Stimulated activated CD8-positive, alpha-beta memory T cell treated with anti-CD3 and anti-CD28 coated beads, Interleukin-12 subunit alpha, Interleukin-12 subunit beta, amount 100 ng/mL, for 4 hours (primary cell): Measurements from ENCODE around the gene TRIML1.

Source experiments
- DNase-seq: peaks from one replicate; pipeline ENCODE4 v3.0.0-alpha.2; 2020; ENCODE audit warnings: low read depth

The TRIML1 gene

GRCh38 chr4:188139141-188139540 lies at the start of gene TRIML1:
TSS of gene TRIML1 (plus strand) at chr4:188139441. CDS start at chr4:188139559, 118 bp downstream.
- DNase-seq: no peak

GRCh38 chr4:188092824-188093223 lies 46.4 kb upstream of the TRIML1 start:
- no peak for DNase-seq

- DNase-seq: no peak
These were observed 32.8 kb upstream of the TRIML1 start for GRCh38 chr4:188106454-188106853.

- DNase-seq: no peak
These were observed 31.1 kb upstream of the TRIML1 start for GRCh38 chr4:188107931-188108843.

- DNase-seq: no peak
These were observed 30.0 kb upstream of the TRIML1 start, which contains the start of gene TRIML2 for GRCh38 chr4:188109157-188109755. TSS of gene TRIML2 (minus strand) at chr4:188109603. CDS start at chr4:188105368, 4,235 bp downstream.

- no peak for DNase-seq
These were observed 29.2 kb upstream of the TRIML1 start for GRCh38 chr4:188110036-188110435.

GRCh38 chr4:188110741-188111471 lies 28.3 kb upstream of the TRIML1 start:
- no peak for DNase-seq

- no peak for DNase-seq
These were observed 27.3 kb upstream of the TRIML1 start for GRCh38 chr4:188111955-188112354.

- no peak for DNase-seq
These were observed 26.1 kb upstream of the TRIML1 start for GRCh38 chr4:188113156-188113555.

- DNase-seq: no peak
These were observed 21.5 kb upstream of the TRIML1 start for GRCh38 chr4:188117631-188118324.

- DNase-seq: no peak
These were observed 17.7 kb upstream of the TRIML1 start for GRCh38 chr4:188121530-188121929.

- no peak for DNase-seq
These were observed 11.9 kb upstream of the TRIML1 start for GRCh38 chr4:188127214-188127874.

GRCh38 chr4:188130355-188130754 lies 8.9 kb upstream of the TRIML1 start:
- no peak for DNase-seq

- DNase-seq: no peak
These were observed 7.0 kb upstream of the TRIML1 start for GRCh38 chr4:188132232-188132631.

- no peak for DNase-seq
These were observed 1.0 kb upstream of the TRIML1 start for GRCh38 chr4:188138227-188138626.

GRCh38 chr4:188139671-188140070 lies 430 bp downstream of the TRIML1 start:
- DNase-seq: no peak

- no peak for DNase-seq
These were observed 4.5 kb downstream of the TRIML1 start for GRCh38 chr4:188143731-188144130.

GRCh38 chr4:188145601-188146000 lies 6.4 kb downstream of the TRIML1 start:
- no peak for DNase-seq

- DNase-seq: no peak
These were observed 7.4 kb downstream of the TRIML1 start for GRCh38 chr4:188146618-188147017.

- no peak for DNase-seq
These were observed 7.9 kb downstream of the TRIML1 start for GRCh38 chr4:188147176-188147575.

GRCh38 chr4:188147776-188148175 lies 8.5 kb downstream of the TRIML1 start:
- DNase-seq: no peak
